ENCODE measurements around the gene KMT5B.

KMT5B gene

GRCh38 chr11:68142441-68143309, 70.4 kb downstream of the KMT5B start:
- DNase-seq = no peak

GRCh38 chr11:68142028-68142412, 71.1 kb downstream of the KMT5B start:
- DNase-seq = no peak

- no peak for DNase-seq
Measured at GRCh38 chr11:68141246-68142027, 71.7 kb downstream of the KMT5B start.

GRCh38 chr11:68140496-68141245, 72.4 kb downstream of the KMT5B start:
- DNase-seq = no peak

GRCh38 chr11:68138237-68138636, 74.9 kb downstream of the KMT5B start:
- DNase-seq = no peak

GRCh38 chr11:68137833-68138232, 75.3 kb downstream of the KMT5B start:
- no peak for DNase-seq

- DNase-seq = no peak
Measured at GRCh38 chr11:68136866-68137265, 76.2 kb downstream of the KMT5B start.

- DNase-seq = no peak
Measured at GRCh38 chr11:68135161-68135560, 77.9 kb downstream of the KMT5B start.

- no peak for DNase-seq
Measured at GRCh38 chr11:68133761-68134160, 79.3 kb downstream of the KMT5B start.

GRCh38 chr11:68130121-68130520, 83.0 kb downstream of the KMT5B start:
- no peak for DNase-seq

- DNase-seq = no peak
Measured at GRCh38 chr11:68128682-68129327, 84.3 kb downstream of the KMT5B start.

- no peak for DNase-seq
Measured at GRCh38 chr11:68127714-68128681, 85.1 kb downstream of the KMT5B start.

- DNase-seq = no peak
Measured at GRCh38 chr11:68125164-68125563, 87.9 kb downstream of the KMT5B start.

- DNase-seq = no peak
Measured at GRCh38 chr11:68122936-68123539, 90.1 kb downstream of the KMT5B start.

GRCh38 chr11:68121067-68121899, 91.8 kb downstream of the KMT5B start, which contains the start of gene CHKA:
TSS of gene CHKA (minus strand) at chr11:68121388. CDS start at chr11:68121177, 211 bp downstream.
- peak; percentile 80 for DNase-seq

GRCh38 chr11:68120273-68121066, 92.6 kb downstream of the KMT5B start:
- DNase-seq = peak; percentile 67

GRCh38 chr11:68118706-68119448, 94.2 kb downstream of the KMT5B start:
- DNase-seq = no peak

GRCh38 chr11:68117853-68118470, 95.1 kb downstream of the KMT5B start:
- no peak for DNase-seq
